Common myeloid progenitor, CD34-positive (primary cell): ENCODE data around the gene ARFGEF2.

Experiments used
- CTCF ChIA-PET: fragments of 350-600 bp; sonication (Branson Sonifier 250); formaldehyde crosslinking; loops from one replicate; lab custom pipeline; 2021; ENCODE audit warnings: antibody characterized with exemption; lab: Charles Lee
- POLR2A ChIA-PET: fragments of 350-600 bp; sonication (Branson Sonifier 250); formaldehyde crosslinking; loops from one replicate; lab custom pipeline; 2021; ENCODE audit warnings: antibody characterized with exemption; lab: Charles Lee
- DNase-seq, 3 donors: peaks; one replicate each; pipeline versions ENCODE4 v3.0.0 to v3.0.0-alpha.2; 2013
- H3K27ac ChIP-seq, 2 experiments: 1 replicate in 1 of 2; 2 replicates in 1 of 2; pipeline ENCODE4 v1.7.0; 2013; ENCODE audit warnings: inconsistent platforms in 2 of 2, low read length in 2 of 2, mild to moderate bottlenecking in 2 of 2, low read depth in 1 of 2, moderate library complexity in 1 of 2; ENCODE audit not compliant: severe bottlenecking in 2 of 2, insufficient read depth in 1 of 2, poor library complexity in 1 of 2
- H3K27me3 ChIP-seq, 5 experiments: replicated peaks in 2 of 5; 1 replicate in 3 of 5; 2 replicates in 2 of 5; pipeline versions ENCODE4 v1.6.1 to v1.7.0; 2013; ENCODE audit warnings: low read length in 4 of 5, mild to moderate bottlenecking in 2 of 5, moderate library complexity in 2 of 5, inconsistent platforms in 1 of 5; ENCODE audit not compliant: insufficient read depth in 5 of 5, control insufficient read depth in 4 of 5
- H3K36me3 ChIP-seq, 4 experiments: 1 replicate in 2 of 4; 2 replicates in 2 of 4; pipeline versions ENCODE4 v1.6.1 to v1.7.0; 2013; ENCODE audit warnings: low read length in 3 of 4, control low read depth in 1 of 4, mild to moderate bottlenecking in 1 of 4; ENCODE audit not compliant: control insufficient read depth in 4 of 4, insufficient read depth in 4 of 4
- H3K4me1 ChIP-seq, 4 experiments: 1 replicate in 3 of 4; 2 replicates in 1 of 4; pipeline versions ENCODE4 v1.6.1 to v1.7.1; 2013; ENCODE audit warnings: low read length in 3 of 4, mild to moderate bottlenecking in 3 of 4, control low read depth in 1 of 4, inconsistent platforms in 1 of 4, moderate library complexity in 1 of 4; ENCODE audit not compliant: control insufficient read depth in 4 of 4, insufficient read depth in 4 of 4; ENCODE audit errors: control extremely low read depth in 1 of 4
- H3K4me3 ChIP-seq, 7 experiments: 1 replicate in 4 of 7; 2 replicates in 3 of 7; pipeline versions ENCODE4 v1.5.1 to v1.7.0; 2013; ENCODE audit warnings: mild to moderate bottlenecking in 7 of 7, low read length in 6 of 7, moderate library complexity in 6 of 7, inconsistent platforms in 2 of 7, low read depth in 2 of 7, control low read depth in 1 of 7; ENCODE audit not compliant: insufficient read depth in 4 of 7, control insufficient read depth in 1 of 7; ENCODE audit errors: extremely low read depth in 1 of 7
- H3K9me3 ChIP-seq, 5 experiments: 1 replicate in 4 of 5; 2 replicates in 1 of 5; pipeline versions ENCODE4 v1.6.1 to v1.7.1; 2013; ENCODE audit warnings: low read length in 4 of 5, mild to moderate bottlenecking in 2 of 5, inconsistent platforms in 1 of 5, low read depth in 1 of 5, moderate library complexity in 1 of 5; ENCODE audit not compliant: control insufficient read depth in 4 of 5, insufficient read depth in 2 of 5; ENCODE audit errors: control extremely low read depth in 1 of 5
- WGBS: methylation state at CpG from one replicate; pipeline ENCODE4 v1.1.5; 2013; ENCODE audit not compliant: insufficient coverage; 5-methylcytosine and 5-hydroxymethylcytosine counted together

ARFGEF2 gene

DNA sequence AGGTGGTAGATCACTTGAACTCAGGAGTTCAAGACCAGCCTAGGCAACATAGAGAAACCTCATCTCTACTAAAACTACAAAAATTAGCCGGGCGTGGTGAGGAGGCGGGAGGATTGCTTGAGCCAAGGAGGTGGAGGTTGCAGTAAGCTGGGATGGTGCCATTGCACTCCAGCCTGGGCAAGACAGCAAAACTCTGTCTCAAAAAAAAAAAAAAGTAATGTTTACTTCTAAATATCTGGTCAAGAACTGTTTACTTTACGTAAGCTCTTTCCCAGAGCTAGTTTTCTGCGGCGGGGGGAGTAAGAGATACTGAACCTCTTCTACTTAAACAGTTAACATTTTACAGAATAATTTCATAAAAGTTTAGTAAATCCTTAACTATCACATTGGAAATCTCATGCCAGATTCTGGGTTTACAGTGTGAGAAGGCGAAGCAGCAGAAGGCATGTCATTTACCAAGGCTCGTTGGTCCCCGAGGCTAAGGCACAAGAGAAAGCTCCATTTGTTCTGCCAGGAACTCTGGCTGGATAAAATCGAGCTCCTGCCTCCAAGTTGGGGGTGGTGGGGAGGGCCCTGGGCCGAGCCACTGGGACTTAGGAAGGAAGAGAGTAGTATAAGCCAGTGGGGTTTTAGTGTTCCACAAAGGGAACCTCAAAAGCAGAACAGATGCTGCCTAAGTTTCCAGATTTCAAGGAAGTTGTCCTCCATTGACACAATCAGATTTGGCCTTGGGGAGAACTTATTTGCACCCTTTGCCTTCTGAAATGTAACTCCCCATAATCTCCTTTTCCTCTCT, 41.7 kb downstream of the ARFGEF2 start:
- Histone ChIP-seq H3K27ac (no peak overlapping the region), H3K36me3 (peaks cover 6 to 42% (median 24%) of the 10 kb centered on the region in 4 experiments), H3K27me3 (no peaks in the 10 kb centered on the region), H3K9me3 (no peaks in the 10 kb centered on the region), H3K4me3 (no peak overlapping the region), H3K4me1 (no peaks in the 10 kb centered on the region)
- no peak for DNase-seq
- ChIA-PET POLR2A (no interaction called here), CTCF (interaction anchor here (0.6 kb wide), 1 partner anchor 343 kb away, joined by 3 read pairs; no protein-coding TSS in a partner anchor)
- WGBS = 90% methylated on average over 5 of the region's 11 CpGs

DNA sequence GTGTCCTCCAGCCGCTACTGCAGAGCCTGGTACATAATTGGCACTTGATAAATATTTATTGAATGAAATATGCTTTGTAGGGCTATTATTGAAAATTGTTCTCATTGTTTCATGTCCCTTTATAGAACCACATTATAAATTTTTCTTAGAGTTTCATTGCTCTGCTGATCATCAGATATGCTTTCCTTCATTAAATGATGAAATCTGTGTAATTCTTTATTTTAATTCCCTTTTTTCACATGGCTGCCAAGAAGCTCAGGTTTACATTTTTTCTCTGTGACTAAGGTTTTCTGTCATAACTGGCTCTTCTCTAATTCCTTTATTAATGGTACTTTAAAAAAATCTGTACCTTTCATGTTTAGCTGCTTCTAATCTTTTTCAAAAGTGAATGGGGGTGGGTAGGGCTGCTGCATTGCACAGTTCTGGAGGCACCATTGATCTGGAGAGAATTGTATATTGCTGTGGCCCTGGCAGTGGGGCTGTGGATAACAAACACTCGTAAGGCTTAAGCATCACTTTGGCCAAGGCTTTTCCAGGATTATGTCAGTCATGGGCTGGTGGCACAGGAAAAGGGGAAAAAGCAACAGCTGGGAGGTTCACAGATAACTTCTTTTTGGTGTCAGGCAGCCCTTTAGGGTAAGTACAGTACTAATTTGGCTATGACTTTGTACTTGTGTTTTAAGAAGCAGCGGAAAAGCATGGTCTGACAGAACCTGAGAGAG, 43.8 kb downstream of the ARFGEF2 start:
- no peaks in the 10 kb centered on the region for H3K27me3 ChIP-seq
- DNase-seq = no peak
- no peak overlapping the region for H3K4me3 ChIP-seq
- ChIA-PET POLR2A (no interaction called here), CTCF (interaction anchor here (0.6 to 1.2 kb wide), 3 partner anchors 21 to 230 kb away, joined by 3 read pairs; no protein-coding TSS in a partner anchor)
- H3K36me3 ChIP-seq = peaks cover 5 to 51% (median 32%) of the 10 kb centered on the region in 4 experiments
- H3K4me1 ChIP-seq = no peaks in the 10 kb centered on the region
- no peaks in the 10 kb centered on the region for H3K9me3 ChIP-seq
- H3K27ac ChIP-seq = no peak overlapping the region
- WGBS = 93% methylated on average over 2 of the region's 3 CpGs

DNA sequence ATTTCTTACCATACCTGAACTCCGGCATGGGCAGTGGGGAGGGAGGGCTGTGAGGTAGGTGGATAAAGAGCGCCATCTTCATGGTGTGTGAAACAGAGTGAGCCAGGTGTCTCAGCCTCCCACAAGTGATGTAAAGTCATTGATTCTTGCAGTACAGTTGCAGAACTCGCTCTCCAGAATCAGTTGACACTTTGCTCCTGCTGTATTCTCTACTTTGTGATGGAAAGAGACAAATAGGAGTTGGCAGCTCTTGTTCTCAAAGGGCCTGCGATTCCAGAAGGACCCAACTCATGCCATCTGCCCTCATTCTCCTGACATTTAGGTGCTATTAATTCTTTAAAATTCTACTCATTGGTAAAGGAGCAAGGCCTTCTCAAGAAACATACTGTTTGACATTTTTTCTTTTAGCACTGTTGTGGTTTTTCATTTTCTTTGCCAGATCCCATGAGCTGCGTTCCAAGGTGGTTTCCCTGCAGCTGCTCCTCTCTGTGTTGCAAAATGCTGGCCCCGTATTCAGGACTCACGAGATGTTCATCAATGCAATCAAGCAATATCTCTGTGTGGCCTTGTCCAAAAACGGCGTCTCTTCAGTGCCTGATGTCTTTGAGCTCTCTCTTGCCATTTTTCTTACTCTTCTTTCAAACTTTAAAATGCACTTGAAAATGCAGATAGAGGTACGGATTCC, 49.3 kb downstream of the ARFGEF2 start:
- no peaks in the 10 kb centered on the region for H3K9me3 ChIP-seq
- ChIA-PET POLR2A (no interaction called here), CTCF (no interaction called here)
- no peak overlapping the region for H3K27ac ChIP-seq
- H3K36me3 ChIP-seq = peaks cover 5 to 70% (median 53%) of the 10 kb centered on the region in 4 experiments
- no peaks in the 10 kb centered on the region for H3K4me1 ChIP-seq
- 97% methylated on average over 8 of the region's 10 CpGs for WGBS
- H3K4me3 ChIP-seq = no peak overlapping the region
- DNase-seq = no peak
- no peaks in the 10 kb centered on the region for H3K27me3 ChIP-seq

DNA sequence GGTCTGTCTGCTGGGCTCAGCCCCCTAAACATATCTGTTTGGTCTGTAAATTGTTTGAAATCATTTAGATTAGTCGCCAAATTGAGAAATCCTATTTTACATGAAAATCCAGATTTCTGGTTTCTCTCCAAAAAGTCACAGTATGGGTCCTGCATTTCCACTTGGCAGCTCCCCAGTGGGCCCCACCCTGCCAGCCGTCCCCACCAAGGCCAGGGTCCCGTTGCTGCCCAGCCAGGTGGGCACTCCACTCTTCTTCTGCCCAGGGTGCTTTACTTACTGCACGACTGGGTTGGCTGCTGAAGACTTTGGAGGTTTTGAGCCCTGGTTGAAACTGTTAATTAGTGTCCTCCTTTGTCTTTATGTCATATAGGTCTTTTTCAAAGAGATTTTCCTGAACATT, 50.4 kb downstream of the ARFGEF2 start:
- peaks cover 9 to 67% (median 53%) of the 10 kb centered on the region in 4 experiments for H3K36me3 ChIP-seq

DNA sequence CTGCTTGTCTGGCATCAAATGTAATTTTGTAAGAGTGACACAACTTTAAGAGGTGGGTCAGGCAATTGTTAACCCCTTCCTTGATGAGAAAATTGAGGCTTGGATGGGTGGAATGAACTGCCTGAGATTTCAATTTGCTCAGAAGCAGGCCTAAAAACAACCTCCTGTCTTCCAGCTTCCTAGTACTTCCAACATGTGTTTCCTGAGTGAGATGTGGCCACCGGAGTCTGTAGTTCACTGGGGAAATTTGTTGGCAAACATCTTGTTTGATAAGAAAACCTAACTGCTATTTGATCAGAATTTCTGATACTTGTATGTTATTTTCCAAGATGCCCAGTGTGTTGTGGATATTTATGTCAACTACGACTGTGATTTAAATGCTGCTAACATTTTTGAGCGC, 51.3 kb downstream of the ARFGEF2 start:
- Histone ChIP-seq H3K27ac (no peak overlapping the region), H3K27me3 (no peaks in the 10 kb centered on the region), H3K9me3 (no peaks in the 10 kb centered on the region), H3K4me1 (no peaks in the 10 kb centered on the region), H3K36me3 (peaks cover 9 to 73% (median 52%) of the 10 kb centered on the region in 4 experiments), H3K4me3 (no peak overlapping the region)
- DNase-seq = no peak
- ChIA-PET CTCF (no interaction called here), POLR2A (no interaction called here)
- WGBS = no CpG with 5 or more reads among the region's 3 CpGs

More for the DNA sequence above, 50.4 kb downstream of the ARFGEF2 start:
- Histone ChIP-seq H3K4me3 (no peak overlapping the region), H3K9me3 (no peaks in the 10 kb centered on the region), H3K27me3 (no peaks in the 10 kb centered on the region), H3K4me1 (no peaks in the 10 kb centered on the region), H3K27ac (no peak overlapping the region)
- WGBS = 73% methylated on average over 1 of the region's 4 CpGs
- ChIA-PET CTCF (no interaction called here), POLR2A (no interaction called here)
- DNase-seq = no peak

DNA sequence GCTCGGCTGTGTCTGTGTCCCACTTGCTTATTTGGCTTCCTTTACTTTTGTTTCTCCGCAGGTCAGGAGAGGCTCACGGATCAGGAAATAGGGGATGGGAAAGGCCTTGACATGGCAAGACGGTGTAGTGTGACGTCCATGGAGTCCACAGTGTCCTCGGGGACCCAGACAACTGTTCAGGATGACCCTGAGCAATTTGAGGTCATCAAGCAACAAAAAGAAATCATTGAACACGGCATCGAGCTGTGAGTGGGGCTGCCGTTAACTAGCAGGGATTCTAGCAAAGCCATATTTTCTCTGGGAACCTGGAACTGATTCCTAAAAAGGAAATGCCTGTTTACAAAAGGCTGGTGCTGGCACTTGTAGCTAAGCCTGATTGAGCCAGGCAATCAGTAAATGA, 54.4 kb downstream of the ARFGEF2 start:
- POLR2A ChIA-PET = no interaction called here
- Histone ChIP-seq H3K4me3 (no peak overlapping the region), H3K27ac (no peak overlapping the region), H3K9me3 (no peaks in the 10 kb centered on the region), H3K4me1 (no peaks in the 10 kb centered on the region), H3K36me3 (peaks cover 9 to 51% (median 35%) of the 10 kb centered on the region in 4 experiments), H3K27me3 (no peaks in the 10 kb centered on the region)
- CTCF ChIA-PET = interaction anchor here (0.7 kb wide), 1 partner anchor 14 kb away, joined by 3 read pairs; no protein-coding TSS in a partner anchor
- no peak for DNase-seq
- 96% methylated on average over 7 of the region's 9 CpGs for WGBS
